Measurements from ENCODE around the gene CHCHD3.

CHCHD3 gene

DNA sequence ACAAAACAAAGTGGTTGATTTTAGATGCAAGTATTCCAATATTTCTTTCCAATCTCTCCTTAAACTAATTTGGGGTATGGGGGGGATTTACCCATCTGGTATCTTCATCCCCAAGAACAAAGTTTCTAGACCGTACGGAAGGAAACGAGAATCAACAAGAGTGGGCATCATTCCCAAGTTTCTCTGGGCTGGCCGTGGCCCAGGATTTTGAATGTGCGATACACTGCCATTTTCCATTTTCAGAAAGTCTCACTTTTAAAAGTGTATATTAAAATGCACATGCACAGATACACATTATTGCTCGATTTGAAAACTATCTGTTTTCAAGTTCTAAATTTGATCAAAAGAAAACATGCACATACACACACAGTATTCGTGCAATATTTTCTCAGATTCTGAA, 234.5 kb downstream of the CHCHD3 start:
- no peak overlapping the region for H3K27ac ChIP-seq
- TF ChIP-seq, protein P1, sequence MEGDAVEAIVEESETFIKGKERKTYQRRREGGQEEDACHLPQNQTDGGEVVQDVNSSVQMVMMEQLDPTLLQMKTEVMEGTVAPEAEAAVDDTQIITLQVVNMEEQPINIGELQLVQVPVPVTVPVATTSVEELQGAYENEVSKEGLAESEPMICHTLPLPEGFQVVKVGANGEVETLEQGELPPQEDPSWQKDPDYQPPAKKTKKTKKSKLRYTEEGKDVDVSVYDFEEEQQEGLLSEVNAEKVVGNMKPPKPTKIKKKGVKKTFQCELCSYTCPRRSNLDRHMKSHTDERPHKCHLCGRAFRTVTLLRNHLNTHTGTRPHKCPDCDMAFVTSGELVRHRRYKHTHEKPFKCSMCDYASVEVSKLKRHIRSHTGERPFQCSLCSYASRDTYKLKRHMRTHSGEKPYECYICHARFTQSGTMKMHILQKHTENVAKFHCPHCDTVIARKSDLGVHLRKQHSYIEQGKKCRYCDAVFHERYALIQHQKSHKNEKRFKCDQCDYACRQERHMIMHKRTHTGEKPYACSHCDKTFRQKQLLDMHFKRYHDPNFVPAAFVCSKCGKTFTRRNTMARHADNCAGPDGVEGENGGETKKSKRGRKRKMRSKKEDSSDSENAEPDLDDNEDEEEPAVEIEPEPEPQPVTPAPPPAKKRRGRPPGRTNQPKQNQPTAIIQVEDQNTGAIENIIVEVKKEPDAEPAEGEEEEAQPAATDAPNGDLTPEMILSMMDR (IDR thresholded peaks at IDR 0.05; ENCODE audit: low read depth, low read length) = no peak
- no peak overlapping the region for H3K4me3 ChIP-seq (ENCODE audit: low read depth, low read length)
- DNase-seq = no peak
- peaks cover 7% of the 10 kb centered on the region for H3K36me3 ChIP-seq
- H3K27me3 ChIP-seq (ENCODE audit: insufficient read depth, low read depth, severe bottlenecking) = no peaks in the 10 kb centered on the region
- H3K9me3 ChIP-seq (ENCODE audit: severe bottlenecking) = no peaks in the 10 kb centered on the region

DNA sequence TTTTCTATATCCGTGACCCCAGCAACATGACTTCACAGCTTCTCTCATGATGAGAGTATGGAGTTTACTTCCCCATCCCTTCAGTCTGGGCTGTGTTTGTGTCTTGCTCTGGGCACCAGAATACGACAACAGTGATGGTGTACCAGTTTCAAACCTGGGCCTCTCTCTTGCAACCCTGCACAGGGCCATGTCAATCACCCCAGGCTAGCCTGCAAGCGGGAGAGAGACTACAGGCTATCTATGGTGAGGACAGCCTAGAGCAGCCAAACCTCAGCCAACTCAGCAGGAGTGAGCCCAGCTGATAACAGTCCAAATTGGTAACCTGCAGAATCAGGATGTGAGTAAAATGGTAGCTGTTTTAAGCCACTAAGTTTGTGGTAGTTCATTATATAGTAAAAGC, 235.8 kb downstream of the CHCHD3 start:
- DNase-seq = no peak
- TF ChIP-seq, protein P1 (IDR thresholded peaks at IDR 0.05; ENCODE audit: low read depth, low read length) = no peak

DNA sequence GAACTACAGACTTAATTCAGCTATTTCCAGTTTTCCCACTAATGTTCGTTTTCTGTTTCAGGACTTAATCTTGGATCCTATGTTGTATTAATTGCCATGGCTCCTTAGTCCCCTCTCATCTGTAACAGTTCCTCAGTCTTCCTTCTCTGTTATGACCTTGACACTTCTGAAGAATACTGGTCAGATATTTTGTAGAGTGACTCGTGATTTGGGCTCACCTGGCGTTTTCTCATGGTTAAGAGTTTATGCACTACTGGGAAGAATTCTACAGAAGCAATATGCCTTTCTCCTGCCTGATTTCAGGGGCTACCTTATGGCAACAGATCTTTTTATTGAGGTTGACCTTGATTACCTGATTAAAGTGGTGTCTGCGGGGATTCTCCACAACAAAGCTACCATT, 239.4 kb downstream of the CHCHD3 start:
- H3K27me3 ChIP-seq (ENCODE audit: insufficient read depth, low read depth, severe bottlenecking) = no peaks in the 10 kb centered on the region
- H3K4me3 ChIP-seq (ENCODE audit: low read depth, low read length) = no peak overlapping the region
- no peak overlapping the region for H3K27ac ChIP-seq
- TF ChIP-seq, protein P1 (IDR thresholded peaks at IDR 0.05; ENCODE audit: low read depth, low read length) = no peak
- H3K9me3 ChIP-seq (ENCODE audit: severe bottlenecking) = no peaks in the 10 kb centered on the region
- H3K36me3 ChIP-seq = peaks cover 7% of the 10 kb centered on the region
- DNase-seq = no peak

More for the DNA sequence above, 235.8 kb downstream of the CHCHD3 start:
- H3K36me3 ChIP-seq = peaks cover 7% of the 10 kb centered on the region
- H3K27me3 ChIP-seq (ENCODE audit: insufficient read depth, low read depth, severe bottlenecking) = no peaks in the 10 kb centered on the region
- no peak overlapping the region for H3K4me3 ChIP-seq (ENCODE audit: low read depth, low read length)
- H3K9me3 ChIP-seq (ENCODE audit: severe bottlenecking) = no peaks in the 10 kb centered on the region
- no peak overlapping the region for H3K27ac ChIP-seq

DNA sequence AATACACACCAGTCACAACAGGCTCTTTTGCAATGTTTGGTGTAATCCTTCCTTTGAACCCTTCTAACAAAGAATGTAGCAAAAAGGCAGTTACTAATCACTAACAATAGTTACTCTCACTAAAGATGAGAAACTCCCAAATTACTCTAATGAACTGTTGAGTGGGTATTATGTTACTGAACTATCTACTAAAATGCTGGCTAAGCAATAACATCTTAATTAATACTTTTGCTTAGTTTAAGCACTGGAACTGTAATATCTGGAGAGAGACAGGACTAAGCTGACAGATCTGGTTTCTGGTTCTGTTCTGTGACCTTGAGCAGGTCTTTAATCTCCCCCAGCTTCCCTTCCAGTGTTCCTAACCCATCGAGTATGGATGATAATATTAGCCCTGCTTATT, 241.7 kb downstream of the CHCHD3 start:
- Histone ChIP-seq H3K4me3 (ENCODE audit: low read depth, low read length) (no peak overlapping the region), H3K9me3 (ENCODE audit: severe bottlenecking) (no peaks in the 10 kb centered on the region), H3K27ac (no peak overlapping the region), H3K36me3 (peaks cover 7% of the 10 kb centered on the region), H3K27me3 (ENCODE audit: insufficient read depth, low read depth, severe bottlenecking) (no peaks in the 10 kb centered on the region)
- no peak for DNase-seq
- TF ChIP-seq, protein P1 (IDR thresholded peaks at IDR 0.05; ENCODE audit: low read depth, low read length) = no peak

DNA sequence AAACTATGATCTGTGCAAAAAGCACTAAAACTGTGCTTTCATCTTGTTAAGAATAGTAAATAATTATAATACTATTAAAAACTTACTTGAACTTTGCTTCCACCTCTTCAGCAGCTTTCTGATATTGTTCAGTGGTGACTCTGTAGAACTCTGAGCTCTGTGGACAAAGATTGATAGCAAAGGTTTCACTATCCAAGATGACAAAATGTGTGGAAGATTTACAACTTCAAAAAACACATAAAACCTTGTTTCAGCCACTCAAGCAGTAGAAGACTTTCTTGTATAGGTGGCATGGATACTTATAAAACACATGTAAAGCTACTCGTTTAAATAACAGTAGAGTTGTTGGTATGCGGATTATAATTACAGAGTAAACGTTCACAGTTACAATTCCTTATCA, 243.6 kb downstream of the CHCHD3 start:
- H3K27me3 ChIP-seq (ENCODE audit: insufficient read depth, low read depth, severe bottlenecking) = no peaks in the 10 kb centered on the region
- H3K36me3 ChIP-seq = no peaks in the 10 kb centered on the region; the same call in 1 of the 2 replicates
- H3K27ac ChIP-seq = no peak overlapping the region
- DNase-seq = no peak
- TF ChIP-seq, protein P1 (IDR thresholded peaks at IDR 0.05; ENCODE audit: low read depth, low read length) = no peak
- H3K4me3 ChIP-seq (ENCODE audit: low read depth, low read length) = no peak overlapping the region
- H3K9me3 ChIP-seq (ENCODE audit: severe bottlenecking) = no peaks in the 10 kb centered on the region

DNA sequence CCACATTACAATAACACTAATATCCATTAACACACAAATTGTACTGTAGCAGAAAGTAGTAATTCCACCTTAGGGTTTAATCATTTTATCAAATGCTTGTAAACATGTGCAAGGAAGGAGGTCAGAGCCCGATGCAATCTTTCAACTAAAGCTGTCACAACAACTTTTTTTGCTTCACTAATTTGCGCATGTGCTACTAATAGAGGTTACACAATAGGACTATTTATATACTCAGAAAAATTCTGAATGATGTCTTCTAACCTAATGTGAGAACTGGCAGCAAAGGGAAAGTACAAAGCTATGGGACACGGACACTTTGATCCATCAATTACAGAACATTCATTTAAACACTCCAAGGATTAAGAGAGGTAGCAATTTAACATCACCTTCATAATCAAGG, 244.4 kb downstream of the CHCHD3 start:
- H3K4me3 ChIP-seq (ENCODE audit: low read depth, low read length) = no peak overlapping the region
- H3K27me3 ChIP-seq (ENCODE audit: insufficient read depth, low read depth, severe bottlenecking) = no peaks in the 10 kb centered on the region
- DNase-seq = no peak
- H3K27ac ChIP-seq = no peak overlapping the region
- TF ChIP-seq, protein P1 (IDR thresholded peaks at IDR 0.05; ENCODE audit: low read depth, low read length) = no peak
- H3K36me3 ChIP-seq = no peaks in the 10 kb centered on the region
- H3K9me3 ChIP-seq (ENCODE audit: severe bottlenecking) = no peaks in the 10 kb centered on the region
